HepG2 (cell line): ENCODE results near the gene ANKRD29. TPM values are rescaled to one million over a fixed set of nuclear protein-coding genes. Genes with fewer than 3 reads are reported as not detected.

Experiments
- ATAC-seq: fragments of 200-7000 bp; cut with Tn5 transposase; 3 replicates; pipeline ENCODE4 v1.9.1; 2020; ENCODE audit warnings: mild to moderate bottlenecking, moderate library complexity
- BruUV-seq: library from RNA; stranded (reverse); fragments of 400-500 nt; replicated peaks from 2 replicates; lab custom pipeline; 2021; lab: Mats Ljungman, UMichigan
- CTCF ChIA-PET: fragments of 300-600 bp; formaldehyde crosslinking; extraction: SDS; loops from one replicate; lab custom pipeline; 2021; ENCODE audit warnings: low total read pairs, inconsistent platforms, low intra/inter-chr PET ratio; lab: Yijun Ruan, JAX
- POLR2A ChIA-PET: fragments of 350-600 bp; sonication (Branson Sonifier 250); formaldehyde crosslinking; loops from one replicate; lab custom pipeline; 2020; ENCODE audit warnings: antibody characterized with exemption, inconsistent platforms; lab: Yijun Ruan, JAX
- DNase-seq: peaks from one replicate; pipeline ENCODE4 v3.0.0-alpha.2; 2015; ENCODE audit warnings: low spot score
- FAIRE-seq: peaks from 3 replicates; lab custom pipeline; 2011; peaks lifted over from hg19 to GRCh38; lab: Jason Lieb, UNC
- H2AFZ ChIP-seq: one replicate; pipeline ENCODE4 v1.6.1; 2011; ENCODE audit warnings: low read length, inconsistent platforms
- H3K27ac ChIP-seq: fragments of 300-600 bp; 3 replicates; pipeline ENCODE4 v1.8.0; 2011; ENCODE audit warnings: mixed run types, mild to moderate bottlenecking, mixed read lengths, low read length, inconsistent platforms; ENCODE audit not compliant: insufficient read depth; ENCODE audit errors: extremely low read length
- H3K27me3 ChIP-seq, 2 experiments: fragments of 200-600 bp in 1 of 2; 2 replicates in 1 of 2; 3 replicates in 1 of 2; pipeline versions ENCODE4 v1.6.0 to v1.8.0; 2011; ENCODE audit warnings: low read length in 2 of 2, mild to moderate bottlenecking in 2 of 2, moderate library complexity in 2 of 2, inconsistent platforms in 1 of 2; ENCODE audit not compliant: insufficient read depth in 2 of 2, control insufficient read depth in 1 of 2
- H3K36me3 ChIP-seq, 2 experiments: fragments of 200-600 bp in 1 of 2; replicated peaks in 1 of 2; 2 replicates in 1 of 2; 3 replicates in 1 of 2; pipeline versions ENCODE4 v1.5.1 to v1.8.0; 2011; ENCODE audit warnings: low read length in 2 of 2, inconsistent platforms in 1 of 2; ENCODE audit not compliant: insufficient read depth in 2 of 2, control insufficient read depth in 1 of 2
- H3K4me1 ChIP-seq: 2 replicates; pipeline ENCODE4 v1.5.1; 2012; ENCODE audit warnings: low read length, inconsistent platforms; ENCODE audit not compliant: insufficient read depth
- H3K4me2 ChIP-seq: 2 replicates; pipeline ENCODE4 v1.6.0; 2011; ENCODE audit warnings: low read depth, low read length, inconsistent platforms
- H3K4me3 ChIP-seq, 3 experiments: fragments of 200-600 bp in 1 of 3; sonication (generic), shearing (Covaris generic) in 1 of 3; replicated peaks in 1 of 3; 2 replicates each; pipeline ENCODE4 v1.5.1; 2011 to 2016; ENCODE audit warnings: low read length in 3 of 3, inconsistent platforms in 2 of 3, low read depth in 2 of 3, mild to moderate bottlenecking in 2 of 3, control low read depth in 1 of 3, mixed read lengths in 1 of 3; ENCODE audit not compliant: insufficient read depth in 1 of 3
- H3K79me2 ChIP-seq: one replicate; pipeline ENCODE4 v1.6.1; 2011; ENCODE audit warnings: low read length, inconsistent platforms; ENCODE audit not compliant: insufficient read depth
- H3K9ac ChIP-seq: 2 replicates; pipeline ENCODE4 v1.6.0; 2011; ENCODE audit warnings: mild to moderate bottlenecking, low read depth, low read length, inconsistent platforms; ENCODE audit not compliant: insufficient read depth
- H3K9me3 ChIP-seq: 2 replicates; pipeline ENCODE4 v1.5.1; 2012; ENCODE audit warnings: mild to moderate bottlenecking, low read length
- H4K20me1 ChIP-seq: 2 replicates; pipeline ENCODE4 v1.6.0; 2011; ENCODE audit warnings: inconsistent platforms, mild to moderate bottlenecking, low read length, moderate library complexity; ENCODE audit not compliant: insufficient read depth
- CAMTA2 ChIP-seq: sonication (generic); formaldehyde crosslinking; IDR thresholded peaks from 2 replicates; pipeline ENCODE4 v1.4.0; 2020; ENCODE audit warnings: mild to moderate bottlenecking, missing genetic modification reagents, borderline replicate concordance
- CEBPB ChIP-seq: IDR thresholded peaks from 2 replicates; pipeline ENCODE4 v1.6.1; 2011; ENCODE audit warnings: low read depth, low read length, improper control_type of control experiment, borderline replicate concordance
- CEBPG ChIP-seq: IDR thresholded peaks from 2 replicates; pipeline ENCODE4 v1.6.1; 2016
- CREB1 ChIP-seq, 2 experiments: fragments of 450-650 bp in 1 of 2; IDR thresholded peaks; 2 replicates each; pipeline ENCODE4 v1.6.1; 2016 to 2017; ENCODE audit warnings: control low read depth in 1 of 2, mild to moderate bottlenecking in 1 of 2, missing compliant biosample characterization in 1 of 2, missing genetic modification characterization in 1 of 2
- HNF4G ChIP-seq, 2 experiments: sonication (generic) in 1 of 2; formaldehyde crosslinking in 1 of 2; IDR thresholded peaks; 2 replicates each; pipeline versions ENCODE4 v1.4.0 to v1.6.1; 2011 to 2020; ENCODE audit warnings: borderline replicate concordance in 2 of 2, low read depth in 2 of 2, mild to moderate bottlenecking in 2 of 2, low read length in 1 of 2, missing genetic modification reagents in 1 of 2, moderate library complexity in 1 of 2
- SP140L ChIP-seq: sonication (generic); formaldehyde crosslinking; IDR thresholded peaks from 2 replicates; pipeline ENCODE4 v1.4.0; 2020; ENCODE audit warnings: missing genetic modification reagents, borderline replicate concordance
- XRCC5 ChIP-seq: fragments of 200-400 bp; formaldehyde crosslinking; optimal IDR thresholded peaks from 2 replicates; pipeline ENCODE3; 2017; ENCODE audit warnings: mild to moderate bottlenecking, low read length
- ZNF10 ChIP-seq: sonication (generic); formaldehyde crosslinking; IDR thresholded peaks from 2 replicates; pipeline ENCODE4 v1.4.0; 2020; ENCODE audit warnings: mild to moderate bottlenecking, low read depth, missing genetic modification reagents, borderline replicate concordance
- WGBS: methylation state at CpG from one replicate; pipeline ENCODE4 v1.1.6; 2017; ENCODE audit warnings: low lambda C conversion rate; 5-methylcytosine and 5-hydroxymethylcytosine counted together
- in situ Hi-C: cut with HindIII; loops from 2 replicates; pipeline ENCODE4 v1.10.0; 2017; ENCODE audit warnings: low pct_unique_long_range_greater_than_20kb; ENCODE audit not compliant: extremely low pct_ligation_motif_present
- intact Hi-C: fragments of 100-400 bp; cut with micrococcal nuclease; formaldehyde crosslinking; loops from one replicate; pipeline ENCODE4 v1.10.0; 2022; ENCODE audit not compliant: unreplicated experiment
- polyA plus RNA-seq, 8 experiments: library from polyadenylated mRNA; depleted of rRNA in 3 of 8; stranded (reverse) in 7 of 8; unstranded in 1 of 8; fragments of >200 nt; fragmentation: Illumina TruSeq in 4 of 8; extraction: Trizol in 4 of 8; gene quantifications; 2 replicates each; pipeline versions ENCODE4 v1.2.1 to v1.2.3, GENCODE V29; 2011 to 2016; ENCODE audit warnings: low read depth in 4 of 8, missing spikeins in 1 of 8, mixed read lengths in 1 of 8; ENCODE audit not compliant: insufficient read depth in 1 of 8
- total RNA-seq, 5 experiments: library from RNA; depleted of rRNA; stranded (reverse); fragments of >200 nt; fragmentation: Illumina TruSeq; extraction: Trizol; gene quantifications; 2 replicates each; pipeline ENCODE4 v1.2.3, GENCODE V29; 2016; ENCODE audit warnings: low read depth in 1 of 5

ANKRD29 gene
- total and polyA plus RNA-seq, 2 of the 13 experiments (the other 11 are each of a cell fraction or from before 2014, with no cell fraction given): not detected

DNA sequence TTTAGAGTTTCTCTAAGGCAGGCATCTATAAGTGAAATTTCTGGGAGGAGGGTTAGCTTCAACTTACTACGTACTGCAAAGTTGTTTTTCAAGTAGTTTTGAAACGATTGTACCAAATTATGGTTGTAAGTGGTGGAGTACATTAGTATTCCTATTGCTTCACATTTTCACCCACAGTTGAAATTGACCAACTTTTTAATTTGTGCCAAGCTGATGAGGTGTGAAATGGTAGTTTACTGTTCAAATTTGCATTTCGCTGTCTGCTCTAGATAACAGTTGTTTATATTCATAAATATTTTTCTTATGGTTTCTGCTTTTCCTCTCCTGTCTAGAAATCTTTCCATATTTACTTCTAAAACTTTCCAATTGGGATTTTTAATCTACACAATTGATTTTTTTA lies 95.0 kb downstream of the ANKRD29 start:
- TF ChIP-seq XRCC5: no peak
- TF ChIP-seq HNF4G (IDR thresholded peaks at IDR 0.05; ENCODE audit: borderline replicate concordance, low read depth, low read length): no peak
- TF ChIP-seq HNF4G (CRISPR knock-in tag; IDR thresholded peaks at IDR 0.05; ENCODE audit: borderline replicate concordance, low read depth): no peak
- TF ChIP-seq ZNF10: no peak
- no peak for TF ChIP-seq CAMTA2 (CRISPR knock-in tag)
- intact Hi-C loops (no loop called here), in situ Hi-C loops (no loop called here)
- Histone ChIP-seq H3K27ac (no peak overlapping the region), H3K36me3 (peaks cover 12 to 63% of the 10 kb centered on the region in 2 experiments), H3K27me3 (no peaks in the 10 kb centered on the region), H3K4me1 (peaks cover 52% of the 10 kb centered on the region), H2AFZ (no peak overlapping the region), H3K9me3 (no peaks in the 10 kb centered on the region), H3K4me3 (no peak overlapping the region), H3K4me2 (no peak overlapping the region), H3K79me2 (peaks cover 6% of the 10 kb centered on the region), H4K20me1 (no peaks in the 10 kb centered on the region; the same call in 1 of the 2 replicates), H3K9ac (no peak overlapping the region)
- 99% methylated on average over 3 of the region's 3 CpGs for WGBS
- no peak for ATAC-seq
- no TSS peak for BruUV-seq
- no peak for DNase-seq
- ChIA-PET CTCF (no interaction called here), POLR2A (no interaction called here)
- no peak for FAIRE-seq

DNA sequence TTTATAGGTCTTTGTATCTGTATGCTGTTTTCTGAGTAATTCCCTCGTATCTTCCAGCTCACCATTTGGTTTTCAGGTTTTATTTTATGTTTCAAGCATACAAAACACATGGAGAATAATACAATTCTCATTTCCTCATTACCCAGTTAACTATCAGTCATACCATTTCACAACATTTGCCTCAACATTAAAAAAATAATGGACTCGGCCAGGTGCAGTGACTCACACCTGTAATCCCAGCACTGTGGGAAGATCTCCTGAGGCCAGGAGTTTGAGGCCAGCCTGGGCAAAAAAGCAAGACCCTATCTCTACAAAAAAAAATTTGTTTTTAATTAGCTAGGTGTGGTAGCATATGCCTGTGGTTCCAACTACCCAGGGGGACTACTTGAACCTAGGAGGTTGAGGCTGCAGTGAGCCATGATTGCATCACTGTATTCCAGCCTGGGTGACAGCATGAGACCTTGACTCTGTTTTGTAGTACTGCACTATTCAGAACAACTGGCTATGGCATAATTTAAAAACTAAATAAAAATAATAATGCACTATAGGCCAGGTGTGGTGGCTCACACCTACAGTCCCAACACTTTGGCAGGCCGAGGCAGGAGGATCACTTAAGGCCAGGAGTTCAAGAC lies 96.7 kb downstream of the ANKRD29 start:
- Histone ChIP-seq H3K4me1 (peaks cover 44% of the 10 kb centered on the region), H3K27me3 (no peaks in the 10 kb centered on the region), H3K9me3 (no peaks in the 10 kb centered on the region), H2AFZ (no peak overlapping the region), H3K9ac (no peak overlapping the region), H4K20me1 (no peaks in the 10 kb centered on the region), H3K79me2 (peaks cover 5% of the 10 kb centered on the region), H3K36me3 (peaks cover 14 to 73% of the 10 kb centered on the region in 2 experiments), H3K27ac (no peak overlapping the region), H3K4me2 (no peak overlapping the region), H3K4me3 (no peak overlapping the region)
- CTCF ChIA-PET: no interaction called here
- ATAC-seq (no peak), FAIRE-seq (no peak), DNase-seq (no peak)
- in situ Hi-C loops (no loop called here), intact Hi-C loops (no loop called here)
- POLR2A ChIA-PET: no interaction called here
- no TSS peak for BruUV-seq
- WGBS: 81% methylated on average over 3 of the region's 3 CpGs
- TF ChIP-seq CEBPB: peak; percentile 53; the same call in 1 of the 2 replicates
- no peak for TF ChIP-seq SP140L (CRISPR knock-in tag)
- no peak for TF ChIP-seq CREB1 (IDR thresholded peaks at IDR 0.05)
- no peak for TF ChIP-seq CREB1 (CRISPR knock-in tag; IDR thresholded peaks at IDR 0.05)
- peak; percentile 26; the same call in 1 of the 2 replicates for TF ChIP-seq CEBPG (CRISPR knock-in tag)
